Ecto neural progenitor cell (in vitro differentiated cells): ENCODE results near the gene SIGLEC6.

Experiments
- DNase-seq: peaks from one replicate; pipeline ENCODE4 v3.0.0-alpha.2; 2018; ENCODE audit warnings: low spot score

SIGLEC6 gene

DNA sequence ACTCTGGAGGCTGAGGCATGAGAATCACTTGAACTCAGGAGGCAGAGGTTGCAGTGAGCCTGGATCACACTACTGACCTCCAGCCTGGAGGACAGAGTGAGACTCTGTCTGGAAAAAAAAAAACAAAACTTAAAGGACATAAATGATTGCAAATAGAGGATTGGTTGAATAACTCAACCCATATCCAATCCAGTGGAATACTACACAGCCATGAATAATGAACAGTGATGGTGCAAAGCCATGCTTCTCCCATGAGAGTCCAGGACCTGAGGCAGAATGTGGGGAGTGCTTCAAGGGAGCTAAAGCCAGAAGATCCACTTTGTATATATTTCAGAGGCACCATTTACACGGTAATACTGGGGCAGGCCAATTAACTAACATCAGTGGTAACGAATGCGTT lies 55.3 kb downstream of the SIGLEC6 start:
- DNase-seq: no peak

DNA sequence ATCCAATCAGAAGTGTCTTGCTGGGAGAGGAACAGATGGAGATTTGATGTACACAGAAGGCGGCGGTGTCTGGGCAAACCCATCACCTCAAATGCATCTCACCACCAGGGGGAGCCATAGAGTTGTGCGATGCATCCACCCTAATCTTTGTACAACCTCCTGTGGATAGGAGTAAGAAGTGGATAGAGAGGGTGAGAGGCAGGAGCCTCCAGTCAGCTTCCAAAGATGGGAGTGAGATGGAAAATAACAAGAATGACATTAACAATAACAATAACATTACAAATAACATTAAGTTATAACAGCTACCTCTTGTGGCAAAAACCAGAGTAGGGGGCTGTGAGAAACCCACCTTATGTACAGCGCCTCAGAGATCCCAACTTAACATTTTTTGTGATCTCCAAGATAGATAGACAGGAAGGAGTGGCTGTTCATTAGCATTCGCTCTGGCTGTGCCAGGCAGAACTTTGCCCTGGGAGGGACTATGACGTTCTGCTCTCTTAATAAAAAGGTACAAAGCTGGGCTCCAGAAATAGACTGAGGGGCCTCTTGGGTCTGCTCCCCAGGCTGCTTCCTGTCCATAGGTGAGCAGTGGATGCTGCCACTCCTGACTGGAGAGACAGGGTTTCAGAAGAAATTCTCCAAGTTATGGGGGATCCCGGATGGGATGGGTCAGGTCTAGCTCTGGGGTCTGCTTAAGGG lies 58.3 kb downstream of the SIGLEC6 start:
- DNase-seq: peak; percentile 74

GRCh38 chr19:51472607-51473006 lies 58.9 kb downstream of the SIGLEC6 start:
- no peak for DNase-seq

- no peak for DNase-seq
These were observed 59.9 kb downstream of the SIGLEC6 start for GRCh38 chr19:51471527-51471926.

GRCh38 chr19:51470966-51471365 lies 60.5 kb downstream of the SIGLEC6 start:
- DNase-seq: no peak

GRCh38 chr19:51469629-51470028 lies 61.8 kb downstream of the SIGLEC6 start:
- DNase-seq: no peak

- DNase-seq: no peak
These were observed 62.3 kb downstream of the SIGLEC6 start for GRCh38 chr19:51469162-51469561.

DNA sequence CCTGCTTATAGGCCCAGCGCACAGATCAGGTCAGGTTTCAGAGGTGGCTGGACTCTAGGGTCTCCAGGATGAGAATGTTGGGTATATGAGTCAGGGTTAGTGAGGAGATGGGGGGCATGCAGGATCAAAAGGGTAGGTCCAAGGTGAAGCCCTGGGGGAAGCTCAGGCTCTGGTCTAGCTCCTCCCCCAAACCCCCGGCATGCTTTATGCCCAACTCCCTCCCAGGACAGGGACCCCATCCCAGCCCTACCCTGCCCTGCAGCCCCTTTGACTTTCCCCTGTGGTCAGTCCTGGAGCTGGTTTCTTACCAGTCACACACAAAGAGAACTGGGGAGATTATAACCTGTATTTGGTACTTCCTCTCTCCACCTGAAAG lies 62.9 kb downstream of the SIGLEC6 start:
- no peak for DNase-seq

DNA sequence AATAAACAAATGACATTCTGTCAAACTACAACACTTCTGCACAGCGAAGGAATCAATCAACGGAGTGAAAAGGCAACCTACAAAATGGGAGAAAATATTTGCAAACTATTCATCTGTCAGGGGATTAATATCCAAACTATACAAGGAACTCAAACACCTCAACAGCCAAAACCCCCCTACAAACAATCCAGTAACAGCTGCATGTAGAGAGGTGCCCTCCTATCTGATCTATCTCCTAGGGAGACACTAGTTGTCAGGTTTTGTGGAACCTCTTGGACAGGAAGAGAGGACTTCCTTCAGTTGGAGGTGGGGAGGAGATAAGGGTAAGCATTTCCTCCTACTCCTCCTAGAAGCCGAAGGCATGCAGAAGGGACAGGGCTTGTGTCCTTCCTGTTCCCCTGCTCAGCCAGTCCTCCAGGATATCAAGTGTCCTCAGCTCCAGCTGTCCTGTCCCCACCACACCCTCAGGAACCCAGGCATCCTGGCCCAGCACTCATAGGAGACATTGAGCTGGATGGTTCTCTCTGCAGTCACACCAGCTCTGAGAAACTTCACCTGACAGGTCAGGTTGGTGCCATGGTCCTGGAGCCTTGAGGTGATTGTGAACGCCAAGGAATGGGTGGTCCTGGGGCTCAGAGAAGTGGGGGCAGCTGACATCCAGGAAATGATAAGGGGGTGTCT lies 63.5 kb downstream of the SIGLEC6 start:
- no peak for DNase-seq
